Measurements from ENCODE around the gene CHD6.

GRCh38 chr20:41394931-41395666 lies 223.1 kb downstream of the CHD6 start:
- TF ChIP-seq POLR2AphosphoS5 (IDR thresholded peaks at IDR 0.05; ENCODE audit: low read depth) (no peak), CTCF (conservative IDR thresholded peaks at IDR 0.05; ENCODE audit: low read depth in 2 of 2) (no peak), EZH2phosphoT487 (IDR thresholded peaks at IDR 0.05; ENCODE audit: unreplicated experiment) (no peak), EZH2 (IDR thresholded peaks at IDR 0.05; ENCODE audit: low read depth, unreplicated experiment) (no peak), REST (IDR thresholded peaks at IDR 0.05; ENCODE audit: unreplicated experiment) (no peak), JUNB (IDR thresholded peaks at IDR 0.05; ENCODE audit: unreplicated experiment) (no peak), CREB1 (CRISPR knock-in tag; IDR thresholded peaks at IDR 0.05; ENCODE audit: low read depth) (no peak), ETS1 (IDR thresholded peaks at IDR 0.05) (no peak)
